H1 (cell line): ENCODE data around the gene STPG1. TPM values are rescaled to one million over a fixed set of nuclear protein-coding genes. Genes with fewer than 3 reads are reported as not detected.

Source experiments
- BACH1 ChIP-seq: IDR thresholded peaks from 2 replicates; pipeline ENCODE4 v1.6.1; 2012; ENCODE audit warnings: low read length, improper control_type of control experiment
- CEBPB ChIP-seq: IDR thresholded peaks from 2 replicates; pipeline ENCODE4 v1.6.1; 2012; ENCODE audit warnings: low read depth, low read length
- EGR1 ChIP-seq: IDR thresholded peaks from 2 replicates; pipeline ENCODE4 v1.6.1; 2011; ENCODE audit warnings: low read depth, low read length, borderline replicate concordance
- EP300 ChIP-seq, 2 experiments: IDR thresholded peaks; 1 replicate in 1 of 2; 2 replicates in 1 of 2; pipeline ENCODE4 v1.6.1; 2011 to 2012; ENCODE audit warnings: low read depth in 2 of 2, low read length in 2 of 2, mild to moderate bottlenecking in 2 of 2, borderline replicate concordance in 1 of 2, inconsistent platforms in 1 of 2, moderate library complexity in 1 of 2
- FOSL1 ChIP-seq: IDR thresholded peaks from 2 replicates; pipeline ENCODE4 v1.6.1; 2011; ENCODE audit warnings: mild to moderate bottlenecking, low read depth, low read length, moderate library complexity; ENCODE audit not compliant: insufficient read depth
- HDAC6 ChIP-seq: IDR thresholded peaks from one replicate; pipeline ENCODE4 v1.7.1; 2012; ENCODE audit warnings: low read depth, mild to moderate bottlenecking, inconsistent platforms, low read length, moderate library complexity
- KDM1A ChIP-seq: fragments of 200-600, 300-600 bp; sonication (generic); IDR thresholded peaks from 2 replicates; pipeline ENCODE4 v1.7.1; 2016; ENCODE audit warnings: mild to moderate bottlenecking, low read length, borderline replicate concordance
- KDM4A ChIP-seq: IDR thresholded peaks from one replicate; pipeline ENCODE4 v1.7.1; 2012; ENCODE audit warnings: low read depth, mild to moderate bottlenecking, moderate library complexity, low read length, inconsistent platforms; ENCODE audit not compliant: severe bottlenecking
- RBBP5 ChIP-seq: IDR thresholded peaks from 2 replicates; pipeline ENCODE4 v1.7.1; 2012; ENCODE audit warnings: low read depth, mild to moderate bottlenecking, inconsistent platforms, low read length, moderate library complexity, borderline replicate concordance
- RXRA ChIP-seq: IDR thresholded peaks from 2 replicates; pipeline ENCODE4 v1.6.1; 2011; ENCODE audit warnings: low read depth, mild to moderate bottlenecking, low read length, moderate library complexity; ENCODE audit not compliant: insufficient read depth
- SP2 ChIP-seq: IDR thresholded peaks from 2 replicates; pipeline ENCODE4 v1.6.1; 2012; ENCODE audit warnings: mild to moderate bottlenecking, low read length, inconsistent platforms
- SRF ChIP-seq: IDR thresholded peaks from 2 replicates; pipeline ENCODE4 v1.6.1; 2011; ENCODE audit warnings: mild to moderate bottlenecking, low read depth, low read length, moderate library complexity
- TAF7 ChIP-seq: optimal IDR thresholded peaks from 2 replicates; pipeline ENCODE3; 2011; ENCODE audit warnings: low read depth, mild to moderate bottlenecking, inconsistent platforms, low read length, moderate library complexity, borderline replicate concordance
- TBP ChIP-seq: IDR thresholded peaks from 2 replicates; pipeline ENCODE4 v1.6.1; 2011; ENCODE audit warnings: low read depth, low read length, improper control_type of control experiment
- polyA plus RNA-seq, 7 experiments: library from polyadenylated mRNA; depleted of rRNA in 3 of 7; stranded (reverse) in 5 of 7; unstranded in 2 of 7; fragments of >200 nt in 5 of 7; fragments of 200-250 nt in 2 of 7; gene quantifications; 1 replicate in 5 of 7; 2 replicates in 1 of 7; 4 replicates in 1 of 7; pipeline versions ENCODE4 v1.2.1 to v1.2.3, GENCODE V29; 2011 to 2013; ENCODE audit warnings: missing spikeins in 2 of 7, mixed read lengths in 2 of 7
- total RNA-seq: library from RNA; stranded (reverse); fragmentation: NEBNext Ultra II Directional; extraction: Animal tissue kit (Norgen Biotek cat#: 25700); gene quantifications from 2 replicates; pipeline ENCODE4 v1.2.1, GENCODE V29; 2021

The STPG1 gene
- total and polyA plus RNA-seq, 2 of the 8 experiments (the other 6 are each of a cell fraction or from before 2014, with no cell fraction given), result 10.3 to 11.2 TPM

DNA sequence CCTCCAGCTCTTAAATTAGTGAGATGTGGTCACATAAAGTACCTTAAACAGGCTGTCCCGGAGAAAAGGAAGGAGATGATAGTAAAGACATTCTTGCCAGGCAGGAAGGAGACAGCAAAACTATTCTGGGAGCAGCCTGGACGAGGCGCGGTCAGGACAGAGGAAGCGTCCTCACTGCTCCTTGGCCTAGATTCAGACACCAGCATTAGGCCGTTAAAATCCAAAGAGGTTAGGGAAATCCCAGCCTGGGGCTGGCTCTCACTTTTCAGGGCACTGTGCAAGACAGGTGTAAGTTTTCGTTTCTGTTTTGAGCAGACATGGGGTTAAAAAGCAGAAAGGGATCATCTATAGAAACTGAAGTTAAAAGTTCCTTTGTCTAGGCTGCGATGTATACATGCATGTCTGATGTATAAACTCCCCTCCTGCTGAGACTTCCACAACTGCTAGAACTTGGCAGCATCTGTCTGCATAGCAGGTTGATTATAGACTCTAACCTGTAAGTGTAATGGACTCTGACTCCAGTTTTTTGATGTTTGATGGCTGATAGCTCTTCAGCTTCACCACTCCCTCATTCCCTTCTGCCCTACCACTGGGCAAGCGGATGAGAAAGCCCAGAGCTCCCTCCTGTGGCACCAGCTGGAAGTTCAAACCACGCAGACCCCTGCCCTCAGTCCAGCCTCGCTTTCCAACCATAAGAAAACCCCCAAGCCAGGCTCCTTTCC is 21.5 kb downstream of the STPG1 start (continued):
- no peak for TF ChIP-seq EGR1
- no peak for TF ChIP-seq CEBPB
- TF ChIP-seq TBP, result peak; percentile 37; the same call in 1 of the 2 replicates
- no peak for TF ChIP-seq EP300 (IDR thresholded peaks at IDR 0.05; ENCODE audit: borderline replicate concordance in 1 of 2, low read depth in 2 of 2, low read length in 2 of 2)
- TF ChIP-seq TAF7, result no peak
- TF ChIP-seq KDM4A, result no peak
- no peak for TF ChIP-seq RBBP5
- no peak for TF ChIP-seq FOSL1
- TF ChIP-seq RXRA, result no peak
- no peak for TF ChIP-seq HDAC6
- TF ChIP-seq BACH1, result no peak
- no peak for TF ChIP-seq SRF
- TF ChIP-seq SP2, result no peak
- no peak for TF ChIP-seq KDM1A
